Retinal pigment epithelial cell (primary cell): ENCODE results near the gene CDK5R2.

Experiments
- DNase-seq: peaks from one replicate; pipeline ENCODE4 v3.0.0-alpha.2; 2010; ENCODE audit warnings: low read depth
- H3K4me3 ChIP-seq: 2 replicates; pipeline ENCODE4 v1.5.1; 2011; ENCODE audit warnings: mild to moderate bottlenecking, low read length, control low read depth, moderate library complexity
- TF ChIP-seq, protein P1 (sequence below): conservative IDR thresholded peaks from 2 replicates; pipeline ENCODE4 v1.5.1; 2011; ENCODE audit warnings: low read depth, low read length, control low read depth, inconsistent platforms

The CDK5R2 gene

GRCh38 chr2:218999881-219000568 is 40.6 kb downstream of the CDK5R2 start:
- TF ChIP-seq, protein P1, sequence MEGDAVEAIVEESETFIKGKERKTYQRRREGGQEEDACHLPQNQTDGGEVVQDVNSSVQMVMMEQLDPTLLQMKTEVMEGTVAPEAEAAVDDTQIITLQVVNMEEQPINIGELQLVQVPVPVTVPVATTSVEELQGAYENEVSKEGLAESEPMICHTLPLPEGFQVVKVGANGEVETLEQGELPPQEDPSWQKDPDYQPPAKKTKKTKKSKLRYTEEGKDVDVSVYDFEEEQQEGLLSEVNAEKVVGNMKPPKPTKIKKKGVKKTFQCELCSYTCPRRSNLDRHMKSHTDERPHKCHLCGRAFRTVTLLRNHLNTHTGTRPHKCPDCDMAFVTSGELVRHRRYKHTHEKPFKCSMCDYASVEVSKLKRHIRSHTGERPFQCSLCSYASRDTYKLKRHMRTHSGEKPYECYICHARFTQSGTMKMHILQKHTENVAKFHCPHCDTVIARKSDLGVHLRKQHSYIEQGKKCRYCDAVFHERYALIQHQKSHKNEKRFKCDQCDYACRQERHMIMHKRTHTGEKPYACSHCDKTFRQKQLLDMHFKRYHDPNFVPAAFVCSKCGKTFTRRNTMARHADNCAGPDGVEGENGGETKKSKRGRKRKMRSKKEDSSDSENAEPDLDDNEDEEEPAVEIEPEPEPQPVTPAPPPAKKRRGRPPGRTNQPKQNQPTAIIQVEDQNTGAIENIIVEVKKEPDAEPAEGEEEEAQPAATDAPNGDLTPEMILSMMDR, result no peak
- no peak for DNase-seq
- no peak overlapping the region for H3K4me3 ChIP-seq

GRCh38 chr2:219000569-219000960 is 41.1 kb downstream of the CDK5R2 start:
- DNase-seq, result no peak
- TF ChIP-seq, protein P1, result no peak
- no peak overlapping the region for H3K4me3 ChIP-seq

GRCh38 chr2:219001100-219001576 is 41.7 kb downstream of the CDK5R2 start:
- TF ChIP-seq, protein P1, result no peak
- no peak for DNase-seq
- no peak overlapping the region for H3K4me3 ChIP-seq

GRCh38 chr2:219001577-219002394 is 42.3 kb downstream of the CDK5R2 start:
- no peak overlapping the region for H3K4me3 ChIP-seq
- TF ChIP-seq, protein P1, result no peak
- DNase-seq, result no peak

DNA sequence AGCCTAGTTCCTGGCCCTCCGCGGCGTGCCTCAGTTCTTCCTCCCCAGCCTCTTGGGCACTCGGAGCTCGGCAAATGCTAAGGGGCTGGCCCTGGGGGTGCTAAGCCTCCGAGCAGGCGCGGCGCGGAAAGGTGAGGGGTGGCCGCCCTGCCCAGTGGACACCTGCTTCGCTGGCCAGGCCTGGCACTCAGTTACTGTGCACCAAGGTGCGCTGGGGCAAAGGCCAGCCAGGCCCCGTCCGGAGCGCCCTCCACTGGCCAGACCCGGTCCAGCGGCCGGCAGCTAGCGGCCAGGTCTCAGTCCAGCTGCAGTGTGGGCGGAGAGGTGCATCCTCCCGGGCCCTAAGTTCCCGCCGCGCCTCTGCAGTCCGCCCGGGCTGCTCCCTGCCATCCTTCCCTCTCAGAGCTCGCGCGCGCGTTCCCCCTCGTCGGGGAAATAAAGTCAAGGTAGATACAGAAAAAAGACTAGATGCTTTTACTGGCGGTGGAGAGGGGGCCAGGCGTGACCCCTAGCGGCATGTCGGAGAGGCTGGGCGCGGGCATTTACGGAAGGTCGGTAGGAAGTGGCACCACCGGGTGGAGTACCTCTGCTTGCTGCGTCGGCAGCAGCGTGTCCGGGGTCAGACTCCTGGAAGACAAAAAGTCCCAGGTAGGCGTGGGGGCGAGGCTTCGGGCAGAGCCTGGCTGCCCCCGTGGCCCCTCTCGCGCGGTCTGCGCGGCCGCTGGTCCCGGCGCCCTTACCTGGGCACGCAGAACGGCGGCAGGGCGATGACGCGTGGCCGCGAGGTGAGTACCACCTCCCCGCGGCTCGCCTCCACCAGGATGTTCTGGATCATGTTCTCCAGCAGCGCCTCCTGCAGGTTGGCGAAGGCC is 43.2 kb downstream of the CDK5R2 start:
- TF ChIP-seq, protein P1, result peak; percentile 56
- H3K4me3 ChIP-seq, result peak overlapping the region; percentile 12
- DNase-seq, result no peak

DNA sequence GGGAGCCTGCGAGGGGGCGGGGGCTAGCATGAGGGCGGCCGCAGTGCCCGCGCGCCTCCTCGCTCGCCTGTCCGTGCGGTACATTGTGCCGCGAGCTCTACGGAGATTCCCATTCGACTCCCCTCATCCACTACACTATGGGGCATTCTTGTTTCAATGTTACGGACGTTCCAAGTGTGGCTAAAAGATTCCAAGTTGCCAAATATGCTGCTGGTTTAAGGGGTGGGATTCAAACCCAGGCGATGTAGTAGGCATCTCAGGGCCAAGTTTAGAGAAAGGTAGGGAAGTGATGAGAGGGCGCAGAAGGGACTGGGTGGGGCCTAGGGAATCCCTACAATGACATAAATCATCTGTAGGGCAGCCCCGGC is 43.8 kb downstream of the CDK5R2 start:
- TF ChIP-seq, protein P1, result no peak
- H3K4me3 ChIP-seq, result no peak overlapping the region
- DNase-seq, result no peak
